C4-2B (cell line): ENCODE results near the gene EIF4E1B.

Experiments
- CTCF ChIP-seq: fragments of 450-650 bp; conservative IDR thresholded peaks from 2 replicates; pipeline ENCODE4 v1.5.1; 2017; ENCODE audit warnings: mild to moderate bottlenecking
- ZFX ChIP-seq: fragments of 450-650 bp; IDR thresholded peaks from 2 replicates; pipeline ENCODE4 v1.6.1; 2017

GRCh38 chr5:176670449-176670848 lies 40.0 kb downstream of the EIF4E1B start:
- TF ChIP-seq CTCF (no peak), ZFX (no peak)
